Esophagus muscularis mucosa (tissue), 3 donors: Measurements from ENCODE around the gene GP1BB.

Source experiments
- CTCF ChIP-seq, 3 experiments: fragments of 200-600 bp in 2 of 3; fragments of 450-650 bp in 1 of 3; sonication (generic) in 2 of 3; IDR thresholded peaks; one replicate each; pipeline ENCODE4 v1.5.1; 2017 to 2019; ENCODE audit warnings: antibody characterized with exemption in 3 of 3, mild to moderate bottlenecking in 2 of 3, moderate library complexity in 1 of 3
- POLR2A ChIP-seq: fragments of 450-650 bp; IDR thresholded peaks from one replicate; pipeline ENCODE4 v1.6.1; 2017; ENCODE audit warnings: antibody characterized with exemption, moderate library complexity, mild to moderate bottlenecking, low read depth

GRCh38 chr22:19730198-19730597, 6.9 kb downstream of the GP1BB start:
- TF ChIP-seq POLR2A (no peak), CTCF (IDR thresholded peaks at IDR 0.05) (no peak)
